Stromal cell of bone marrow (primary cell): Measurements from ENCODE around the gene D2HGDH.
"Not testable (repeated sequence)": the region's sequence is repeated elsewhere in the genome, so short reads cannot be mapped to it uniquely, and the experiment has no call there.

Experiments used
- DNase-seq: peaks from one replicate; pipeline ENCODE4 v3.0.0-alpha.2; 2012; ENCODE audit warnings: low read depth

The D2HGDH gene

GRCh38 chr2:241724975-241725870 lies 9.2 kb upstream of the D2HGDH start:
- DNase-seq = no peak

- no peak for DNase-seq
Observed at GRCh38 chr2:241726459-241726858, 8.0 kb upstream of the D2HGDH start.

GRCh38 chr2:241728000-241728399 lies 6.4 kb upstream of the D2HGDH start:
- DNase-seq = no peak

- no peak for DNase-seq
Observed at GRCh38 chr2:241728627-241729026, 5.8 kb upstream of the D2HGDH start.

- DNase-seq = no peak
Observed at GRCh38 chr2:241729868-241730267, 4.6 kb upstream of the D2HGDH start.

GRCh38 chr2:241730671-241731293 lies 3.6 kb upstream of the D2HGDH start:
- no peak for DNase-seq

GRCh38 chr2:241732513-241733186 lies 1.8 kb upstream of the D2HGDH start:
- not testable (repeated sequence) for DNase-seq

GRCh38 chr2:241733391-241734207 lies 831 bp upstream of the D2HGDH start:
- DNase-seq = no peak

GRCh38 chr2:241734208-241734466 lies 293 bp upstream of the D2HGDH start:
- no peak for DNase-seq

- no peak for DNase-seq
Observed at GRCh38 chr2:241736111-241736510, 1.7 kb downstream of the D2HGDH start.

- DNase-seq = no peak
Observed at GRCh38 chr2:241738040-241738686, 3.7 kb downstream of the D2HGDH start.

- DNase-seq = no peak
Observed at GRCh38 chr2:241739177-241739576, 4.7 kb downstream of the D2HGDH start.

- DNase-seq = peak; percentile 77
Observed at GRCh38 chr2:241739651-241740050, 5.2 kb downstream of the D2HGDH start.

GRCh38 chr2:241741016-241741415 lies 6.6 kb downstream of the D2HGDH start:
- no peak for DNase-seq

GRCh38 chr2:241742320-241742939 lies 8.0 kb downstream of the D2HGDH start:
- DNase-seq = no peak

- DNase-seq = not testable (repeated sequence)
Observed at GRCh38 chr2:241743008-241743407, 8.6 kb downstream of the D2HGDH start.

GRCh38 chr2:241743620-241744019 lies 9.2 kb downstream of the D2HGDH start:
- no peak for DNase-seq

- DNase-seq = no peak
Observed at GRCh38 chr2:241744028-241744754, 9.8 kb downstream of the D2HGDH start.

- DNase-seq = no peak
Observed at GRCh38 chr2:241745276-241745675, 10.8 kb downstream of the D2HGDH start.

GRCh38 chr2:241746084-241746483 lies 11.7 kb downstream of the D2HGDH start:
- DNase-seq = no peak
